Immature natural killer cell (primary cell): ENCODE results near the gene DDX49. TPM values are rescaled to one million over a fixed set of nuclear protein-coding genes. Genes with fewer than 3 reads are reported as not detected.

Source experiments
- DNase-seq, 3 donors: peaks; one replicate each; pipeline ENCODE4 v3.0.0; 2022; ENCODE audit warnings: mixed read lengths in 1 of 3
- H3K27ac Mint-ChIP-seq, 6 donors: one replicate each; pipeline ENCODE4 v1.8.0; 2020; ENCODE audit warnings: mixed read lengths in 6 of 6, mild to moderate bottlenecking in 5 of 6, inconsistent platforms in 4 of 6, moderate library complexity in 3 of 6
- H3K27me3 Mint-ChIP-seq, 3 donors: one replicate each; pipeline ENCODE4 v1.8.0; 2020 to 2021; ENCODE audit warnings: low read depth in 3 of 3, mild to moderate bottlenecking in 3 of 3, mixed read lengths in 3 of 3, moderate library complexity in 3 of 3, inconsistent platforms in 1 of 3
- H3K36me3 Mint-ChIP-seq, 3 donors: one replicate each; pipeline ENCODE4 v1.8.0; 2020; ENCODE audit warnings: mixed read lengths in 3 of 3, inconsistent platforms in 2 of 3, mild to moderate bottlenecking in 2 of 3
- H3K4me1 Mint-ChIP-seq, 2 donors: one replicate each; pipeline ENCODE4 v1.8.0; 2020; ENCODE audit warnings: inconsistent platforms in 2 of 2, mild to moderate bottlenecking in 2 of 2, mixed read lengths in 2 of 2, moderate library complexity in 1 of 2
- H3K4me3 Mint-ChIP-seq, 5 donors: one replicate each; pipeline ENCODE4 v1.8.0; 2020; ENCODE audit warnings: mild to moderate bottlenecking in 5 of 5, mixed read lengths in 5 of 5, inconsistent platforms in 3 of 5, moderate library complexity in 3 of 5
- H3K9me3 Mint-ChIP-seq, 6 donors: one replicate each; pipeline ENCODE4 v1.8.0; 2020; ENCODE audit warnings: mild to moderate bottlenecking in 6 of 6, mixed read lengths in 6 of 6, inconsistent platforms in 4 of 6, moderate library complexity in 3 of 6
- polyA plus RNA-seq, 3 donors: library from polyadenylated mRNA; unstranded; fragments of 300-500 nt; fragmentation: Illumina TruSeq; gene quantifications; one replicate each; pipeline ENCODE4 v1.2.3, GENCODE V29; 2021

DDX49 gene
- polyA plus RNA-seq: 10 to 100 TPM; 33.1 to 54.2 (median 48.9) TPM

- peaks cover under 1 to 4% (median 2%) of the 10 kb centered on the region in 3 donors for H3K36me3 Mint-ChIP-seq
- H3K4me1 Mint-ChIP-seq: peaks cover 46 to 48% of the 10 kb centered on the region in 2 donors
- H3K27ac Mint-ChIP-seq: peak within 1 kb of the TSS; percentile 63 to 99 (median 96)
- peaks cover 0 to 12% (median 4%) of the 10 kb centered on the region in 3 donors for H3K27me3 Mint-ChIP-seq
- peak; percentile 98 for DNase-seq
- no peaks in the 10 kb centered on the region for H3K9me3 Mint-ChIP-seq
- peak within 1 kb of the TSS; percentile 80 to 99 (median 94) for H3K4me3 Mint-ChIP-seq
Observed at GRCh38 chr19:18919086-18919899, at the start of gene DDX49, which contains the start of gene COPE. TSS of gene DDX49 (plus strand) at chr19:18919715. CDS start at chr19:18919742, 27 bp downstream. TSS of gene COPE (minus strand) at chr19:18919387. CDS start at chr19:18919348, 39 bp downstream.

GRCh38 chr19:18869781-18870530 lies 49.6 kb upstream of the DDX49 start:
- Mint-ChIP-seq H3K4me3 (no peak overlapping the region), H3K4me1 (peaks cover 13 to 16% of the 10 kb centered on the region in 2 donors), H3K27ac (no peak overlapping the region), H3K9me3 (no peaks in the 10 kb centered on the region), H3K27me3 (peaks cover 0 to 14% (median 4%) of the 10 kb centered on the region in 3 donors), H3K36me3 (peaks cover 0 to 12% (median 7%) of the 10 kb centered on the region in 3 donors)
- DNase-seq: no peak

GRCh38 chr19:18870531-18871172 lies 48.9 kb upstream of the DDX49 start:
- H3K4me3 Mint-ChIP-seq: peak overlapping the region; percentile 21 to 64 (median 52)
- no peak for DNase-seq
- no peaks in the 10 kb centered on the region for H3K9me3 Mint-ChIP-seq
- peaks cover 0 to 12% (median 7%) of the 10 kb centered on the region in 3 donors for H3K36me3 Mint-ChIP-seq
- H3K4me1 Mint-ChIP-seq: peaks cover 13 to 16% of the 10 kb centered on the region in 2 donors
- H3K27ac Mint-ChIP-seq: peak overlapping the region in 1 of 6 donors; percentile 35
- peaks cover 0 to 14% (median 4%) of the 10 kb centered on the region in 3 donors for H3K27me3 Mint-ChIP-seq

GRCh38 chr19:18871543-18871942 lies 48.0 kb upstream of the DDX49 start:
- peaks cover 13 to 16% of the 10 kb centered on the region in 2 donors for H3K4me1 Mint-ChIP-seq
- peaks cover 0 to 8% (median 7%) of the 10 kb centered on the region in 3 donors for H3K36me3 Mint-ChIP-seq
- DNase-seq: no peak
- H3K27ac Mint-ChIP-seq: peak overlapping the region in 2 of 6 donors; percentile 32 to 74
- H3K9me3 Mint-ChIP-seq: no peaks in the 10 kb centered on the region
- H3K4me3 Mint-ChIP-seq: peak overlapping the region in 3 of 5 donors; percentile 6 to 60 (median 52)
- H3K27me3 Mint-ChIP-seq: peaks cover 0 to 12% (median 4%) of the 10 kb centered on the region in 3 donors

GRCh38 chr19:18875726-18876125 lies 43.8 kb upstream of the DDX49 start:
- Mint-ChIP-seq H3K36me3 (peaks cover 0 to 7% (median 0%) of the 10 kb centered on the region in 3 donors), H3K27me3 (peaks cover 0 to 5% (median 2%) of the 10 kb centered on the region in 3 donors), H3K4me1 (peaks cover 7 to 10% of the 10 kb centered on the region in 2 donors), H3K27ac (no peak overlapping the region), H3K9me3 (no peaks in the 10 kb centered on the region), H3K4me3 (no peak overlapping the region)
- no peak for DNase-seq

- H3K4me3 Mint-ChIP-seq: no peak overlapping the region
- DNase-seq: no peak
- no peaks in the 10 kb centered on the region for H3K9me3 Mint-ChIP-seq
- no peak overlapping the region for H3K27ac Mint-ChIP-seq
- no peaks in the 10 kb centered on the region for H3K4me1 Mint-ChIP-seq
- peaks cover 0 to 4% (median 0%) of the 10 kb centered on the region in 3 donors for H3K36me3 Mint-ChIP-seq
- peaks cover 0 to 3% (median 3%) of the 10 kb centered on the region in 3 donors for H3K27me3 Mint-ChIP-seq
Observed at GRCh38 chr19:18876865-18877264, 42.6 kb upstream of the DDX49 start.

- no peak overlapping the region for H3K4me3 Mint-ChIP-seq
- H3K4me1 Mint-ChIP-seq: no peaks in the 10 kb centered on the region
- no peaks in the 10 kb centered on the region for H3K9me3 Mint-ChIP-seq
- no peak for DNase-seq
- H3K27ac Mint-ChIP-seq: no peak overlapping the region
- H3K36me3 Mint-ChIP-seq: peaks cover 0 to under 1% (median 0%) of the 10 kb centered on the region in 3 donors
- peaks cover under 1 to 3% (median 2%) of the 10 kb centered on the region in 3 donors for H3K27me3 Mint-ChIP-seq
Observed at GRCh38 chr19:18878058-18878797, 41.3 kb upstream of the DDX49 start.

- Mint-ChIP-seq H3K4me1 (peaks cover 0 to 2% of the 10 kb centered on the region in 2 donors), H3K9me3 (no peaks in the 10 kb centered on the region), H3K36me3 (no peaks in the 10 kb centered on the region), H3K27ac (no peak overlapping the region), H3K4me3 (no peak overlapping the region), H3K27me3 (peaks cover 2 to 3% (median 2%) of the 10 kb centered on the region in 3 donors)
- no peak for DNase-seq
Observed at GRCh38 chr19:18878858-18879578, 40.5 kb upstream of the DDX49 start.

- DNase-seq: no peak
- H3K9me3 Mint-ChIP-seq: no peaks in the 10 kb centered on the region
- no peaks in the 10 kb centered on the region for H3K36me3 Mint-ChIP-seq
- H3K4me3 Mint-ChIP-seq: no peak overlapping the region
- H3K27ac Mint-ChIP-seq: no peak overlapping the region
- peaks cover 2 to 3% (median 2%) of the 10 kb centered on the region in 3 donors for H3K27me3 Mint-ChIP-seq
- peaks cover 0 to 2% of the 10 kb centered on the region in 2 donors for H3K4me1 Mint-ChIP-seq
Observed at GRCh38 chr19:18879579-18880373, 39.7 kb upstream of the DDX49 start.

GRCh38 chr19:18881491-18881890 lies 38.0 kb upstream of the DDX49 start:
- H3K4me1 Mint-ChIP-seq: peaks cover 0 to 2% of the 10 kb centered on the region in 2 donors
- H3K27ac Mint-ChIP-seq: peak overlapping the region in 1 of 6 donors; percentile 64
- H3K36me3 Mint-ChIP-seq: no peaks in the 10 kb centered on the region
- H3K4me3 Mint-ChIP-seq: no peak overlapping the region
- H3K9me3 Mint-ChIP-seq: no peaks in the 10 kb centered on the region
- no peak for DNase-seq
- peaks cover 2 to 3% (median 2%) of the 10 kb centered on the region in 3 donors for H3K27me3 Mint-ChIP-seq

GRCh38 chr19:18883526-18884304 lies 35.8 kb upstream of the DDX49 start:
- no peaks in the 10 kb centered on the region for H3K36me3 Mint-ChIP-seq
- H3K4me1 Mint-ChIP-seq: peaks cover 0 to 2% of the 10 kb centered on the region in 2 donors
- no peak overlapping the region for H3K27ac Mint-ChIP-seq
- no peak for DNase-seq
- H3K9me3 Mint-ChIP-seq: no peaks in the 10 kb centered on the region
- H3K27me3 Mint-ChIP-seq: peaks cover 2 to 7% (median 2%) of the 10 kb centered on the region in 3 donors
- no peak overlapping the region for H3K4me3 Mint-ChIP-seq
